Lung (tissue), 12 donors: ENCODE measurements around the gene OGN. TPM values are rescaled to one million over a fixed set of nuclear protein-coding genes. Genes with fewer than 3 reads are reported as not detected.

ENCODE experiments used
- ATAC-seq: fragments of 200-7000 bp; cut with Tn5 transposase; one replicate; pipeline ENCODE4 v1.9.1; 2020; ENCODE audit warnings: moderate number of reproducible peaks; ENCODE audit not compliant: insufficient read depth, low FRiP score
- DNase-seq, 3 donors: peaks; one replicate each; pipeline ENCODE4 v3.0.0-alpha.2; 2013 to 2017
- H3K27ac ChIP-seq, 2 donors: one replicate each; pipeline ENCODE4 v1.5.1; 2013; ENCODE audit warnings: mild to moderate bottlenecking in 2 of 2, moderate library complexity in 2 of 2, control low read depth in 1 of 2, inconsistent platforms in 1 of 2, low read depth in 1 of 2, low read length in 1 of 2
- H3K27me3 ChIP-seq, 3 donors: one replicate each; pipeline ENCODE4 v1.5.1; 2013; ENCODE audit warnings: low read length in 2 of 3; ENCODE audit not compliant: control insufficient read depth in 3 of 3, insufficient read depth in 3 of 3
- H3K36me3 ChIP-seq, 4 donors: one replicate each; pipeline ENCODE4 v1.5.1; 2013; ENCODE audit warnings: low read length in 4 of 4, mild to moderate bottlenecking in 1 of 4, moderate library complexity in 1 of 4; ENCODE audit not compliant: control insufficient read depth in 4 of 4, insufficient read depth in 4 of 4
- H3K4me1 ChIP-seq, 5 donors: one replicate each; pipeline ENCODE4 v1.5.1; 2013; ENCODE audit warnings: low read length in 5 of 5, mild to moderate bottlenecking in 2 of 5, moderate library complexity in 1 of 5; ENCODE audit not compliant: control insufficient read depth in 5 of 5, insufficient read depth in 5 of 5
- H3K4me3 ChIP-seq: one replicate; pipeline ENCODE4 v1.5.1; 2013; ENCODE audit warnings: mild to moderate bottlenecking, control low read depth, moderate library complexity
- H3K9ac ChIP-seq, 2 donors: one replicate each; pipeline ENCODE4 v1.5.1; 2013; ENCODE audit warnings: low read length in 2 of 2, control low read depth in 1 of 2; ENCODE audit not compliant: insufficient read depth in 1 of 2
- H3K9me3 ChIP-seq, 4 donors: one replicate each; pipeline ENCODE4 v1.5.1; 2013; ENCODE audit warnings: low read length in 3 of 4, mild to moderate bottlenecking in 1 of 4, moderate library complexity in 1 of 4; ENCODE audit not compliant: control insufficient read depth in 4 of 4, insufficient read depth in 3 of 4
- CTCF ChIP-seq: IDR thresholded peaks from 2 replicates; pipeline ENCODE4 v1.5.1; 2012; ENCODE audit warnings: mild to moderate bottlenecking; ENCODE audit errors: control extremely low read depth, extremely low read depth
- WGBS, 2 donors: extraction: QIAGEN DNeasy Blood & Tissue Kit; methylation state at CpG; one replicate each; pipeline ENCODE4 v1.1.7; 2013; 5-methylcytosine and 5-hydroxymethylcytosine counted together
- polyA plus RNA-seq, 2 donors: library from polyadenylated mRNA; stranded (reverse); fragments of 200-250 nt; gene quantifications; one replicate each; pipeline ENCODE4 v1.2.1, GENCODE V29; 2013
- total RNA-seq, 2 donors: library from RNA; depleted of rRNA in 1 of 2; stranded (reverse); fragments of >200 nt in 1 of 2; gene quantifications; one replicate each; pipeline ENCODE4 v1.2.1, GENCODE V29; 2014 to 2021
- donor health status: control.
- donor health status: control.
- donor health status: Bipolar disorder and iron deficiency.
- donor health status: healthy.
- donor health status: DM: yes; HTN: yes; CAD: no.

The OGN gene
- total and polyA plus RNA-seq, 4 donors = 0.54 to 145 (median 6.8) TPM

DNA sequence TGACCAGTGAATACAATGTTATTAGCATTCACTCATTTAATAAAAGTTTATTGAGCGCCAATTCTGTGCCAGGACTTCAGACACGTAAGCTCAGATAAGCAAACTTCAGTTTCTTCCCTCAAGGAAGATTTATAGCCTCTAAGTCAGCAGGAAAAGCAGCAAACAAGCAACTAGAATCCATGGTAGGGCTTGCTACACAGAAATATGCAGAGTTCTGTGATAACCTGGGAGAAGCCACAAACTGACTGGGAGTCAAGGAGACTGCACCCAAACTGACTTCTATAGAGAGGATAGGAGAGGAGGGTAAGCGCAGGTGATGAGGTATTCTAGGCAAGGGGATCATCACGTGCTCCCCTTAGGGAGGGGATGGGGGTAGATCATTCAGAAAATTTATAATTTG lies 1.4 kb upstream of the OGN start:
- DNase-seq (peak in 1 of 3 donors; percentile 32), ATAC-seq (no peak)
- Histone ChIP-seq H3K9me3 (no peaks in the 10 kb centered on the region), H3K27ac (no peak overlapping the region), H3K27me3 (no peaks in the 10 kb centered on the region), H3K9ac (peak overlapping the region in 1 of 2 donors; percentile 68), H3K4me3 (no peak overlapping the region), H3K4me1 (peaks cover 0 to 50% (median 4%) of the 10 kb centered on the region in 5 donors), H3K36me3 (no peaks in the 10 kb centered on the region)
- WGBS, 2 donors = 81 to 83% methylated on average over 4 of the region's 4 CpGs
- TF ChIP-seq CTCF = no peak

GRCh38 chr9:92402826-92403745 lies 1.3 kb downstream of the OGN start:
- Histone ChIP-seq H3K4me3 (no peak overlapping the region), H3K27ac (no peak overlapping the region), H3K27me3 (no peaks in the 10 kb centered on the region), H3K36me3 (peaks cover 0 to 9% (median 2%) of the 10 kb centered on the region in 4 donors), H3K9me3 (no peaks in the 10 kb centered on the region), H3K4me1 (peaks cover 0 to 37% (median 0%) of the 10 kb centered on the region in 5 donors), H3K9ac (peak overlapping the region; percentile 26 to 96)
- ATAC-seq (no peak), DNase-seq (peak in 2 of 3 donors; percentile 67 to 73)
- no peak for TF ChIP-seq CTCF
- 70 to 79% methylated on average over 5 of the region's 5 CpGs for WGBS, 2 donors

DNA sequence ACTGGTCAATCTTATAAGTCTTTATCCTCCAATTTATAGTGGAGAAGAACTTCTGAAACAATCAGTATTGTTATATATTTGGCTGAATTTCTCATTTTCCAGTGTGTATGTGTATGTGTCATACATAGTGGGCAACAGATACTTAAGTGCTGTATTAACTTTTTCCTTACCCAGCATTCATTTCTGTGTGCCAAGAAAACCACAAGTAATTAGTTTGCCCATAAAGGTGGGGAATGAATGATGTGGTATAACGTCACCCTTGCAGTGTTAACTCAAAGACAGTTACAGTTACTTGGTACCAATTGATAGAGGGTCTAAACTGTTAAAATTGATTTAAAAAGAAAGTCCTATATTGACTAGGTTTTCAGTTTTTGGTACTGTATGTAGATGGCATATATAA lies 2.0 kb downstream of the OGN start:
- ATAC-seq = no peak
- no peak overlapping the region for H3K4me3 ChIP-seq
- peak in 2 of 3 donors; percentile 67 to 69 for DNase-seq
- H3K9ac ChIP-seq = peak overlapping the region in 1 of 2 donors; percentile 96
- H3K27ac ChIP-seq = no peak overlapping the region
- H3K36me3 ChIP-seq = peaks cover 0 to 15% (median 5%) of the 10 kb centered on the region in 4 donors
- peaks cover 0 to 37% (median 0%) of the 10 kb centered on the region in 5 donors for H3K4me1 ChIP-seq
- 83 to 84% methylated on average over 1 of the region's 1 CpG for WGBS, 2 donors
- no peaks in the 10 kb centered on the region for H3K27me3 ChIP-seq
- no peak for TF ChIP-seq CTCF
- H3K9me3 ChIP-seq = peaks cover 0 to 2% (median 0%) of the 10 kb centered on the region in 4 donors
